Gastrocnemius medialis (tissue), 4 donors: Measurements from ENCODE around the gene COG6.

ENCODE experiments used
- POLR2A ChIP-seq, 2 donors: fragments of 450-650 bp; IDR thresholded peaks; one replicate each; pipeline ENCODE4 v1.6.1; 2017; ENCODE audit warnings: antibody characterized with exemption in 2 of 2, mild to moderate bottlenecking in 2 of 2, moderate library complexity in 2 of 2
- TF ChIP-seq, protein P1 (sequence below), 5 experiments: fragments of 450-650 bp in 3 of 5; fragments of 200-600 bp in 2 of 5; sonication (generic) in 2 of 5; IDR thresholded peaks in 4 of 5; conservative IDR thresholded peaks in 1 of 5; 1 replicate in 4 of 5; 2 replicates in 1 of 5; pipeline ENCODE4 v1.5.1; 2016 to 2019; ENCODE audit warnings: antibody characterized with exemption in 5 of 5, mild to moderate bottlenecking in 3 of 5, moderate library complexity in 3 of 5

DNA sequence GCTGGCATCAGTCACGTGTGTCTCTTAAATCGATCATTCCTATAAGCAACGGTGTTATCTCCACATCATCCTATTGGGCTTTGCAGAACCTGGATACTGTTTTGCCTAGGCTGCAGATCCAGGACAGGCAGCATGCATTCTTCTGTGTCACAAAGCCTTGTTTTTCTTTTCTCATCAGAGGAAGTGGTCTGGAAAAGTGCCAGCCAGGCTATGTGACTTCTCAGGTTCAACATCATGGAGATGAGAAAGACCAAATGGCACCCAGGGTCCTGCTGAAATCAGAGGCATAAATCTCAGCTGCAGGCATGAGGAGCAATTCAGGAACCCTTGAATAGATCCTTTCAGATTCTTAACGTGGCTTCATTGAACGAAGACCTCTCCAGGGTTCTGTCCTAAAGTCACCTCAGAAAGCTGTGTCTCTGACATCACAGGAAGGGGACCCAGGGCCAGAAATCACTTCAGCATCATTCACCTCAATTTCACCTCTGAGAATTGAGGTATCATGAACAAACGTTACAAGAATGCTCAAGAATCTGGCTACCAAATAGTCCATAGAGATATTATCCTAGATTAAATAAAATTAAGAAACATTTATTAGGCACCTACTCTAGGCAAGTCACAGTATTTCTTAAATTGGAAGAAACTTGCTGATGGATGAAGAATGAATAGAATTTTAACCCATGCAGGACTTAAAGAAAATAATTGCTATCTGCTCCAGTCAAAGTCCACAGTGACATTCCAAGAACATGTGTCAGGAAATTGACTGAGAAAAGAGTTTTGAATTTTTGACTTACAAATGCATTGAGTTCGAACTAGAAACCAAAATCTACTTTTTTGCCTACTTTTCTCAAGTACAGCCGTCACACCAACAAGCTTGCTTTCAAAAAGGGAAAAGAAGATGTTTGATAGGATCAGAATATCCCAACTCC is 124.1 kb downstream of the COG6 start:
- TF ChIP-seq POLR2A (IDR thresholded peaks at IDR 0.05) = no peak
- TF ChIP-seq, protein P1, sequence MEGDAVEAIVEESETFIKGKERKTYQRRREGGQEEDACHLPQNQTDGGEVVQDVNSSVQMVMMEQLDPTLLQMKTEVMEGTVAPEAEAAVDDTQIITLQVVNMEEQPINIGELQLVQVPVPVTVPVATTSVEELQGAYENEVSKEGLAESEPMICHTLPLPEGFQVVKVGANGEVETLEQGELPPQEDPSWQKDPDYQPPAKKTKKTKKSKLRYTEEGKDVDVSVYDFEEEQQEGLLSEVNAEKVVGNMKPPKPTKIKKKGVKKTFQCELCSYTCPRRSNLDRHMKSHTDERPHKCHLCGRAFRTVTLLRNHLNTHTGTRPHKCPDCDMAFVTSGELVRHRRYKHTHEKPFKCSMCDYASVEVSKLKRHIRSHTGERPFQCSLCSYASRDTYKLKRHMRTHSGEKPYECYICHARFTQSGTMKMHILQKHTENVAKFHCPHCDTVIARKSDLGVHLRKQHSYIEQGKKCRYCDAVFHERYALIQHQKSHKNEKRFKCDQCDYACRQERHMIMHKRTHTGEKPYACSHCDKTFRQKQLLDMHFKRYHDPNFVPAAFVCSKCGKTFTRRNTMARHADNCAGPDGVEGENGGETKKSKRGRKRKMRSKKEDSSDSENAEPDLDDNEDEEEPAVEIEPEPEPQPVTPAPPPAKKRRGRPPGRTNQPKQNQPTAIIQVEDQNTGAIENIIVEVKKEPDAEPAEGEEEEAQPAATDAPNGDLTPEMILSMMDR (IDR thresholded peaks at IDR 0.05 in 4 of 5, conservative IDR thresholded peaks at IDR 0.05 in 1 of 5) = no peak
